KOPT-K1 (cell line): ENCODE results near the gene OR2T35.
"Not testable (repeated sequence)": the region's sequence is repeated elsewhere in the genome, so short reads cannot be mapped to it uniquely, and the experiment has no call there.

ENCODE experiments used
- H3K27ac ChIP-seq: fragments of 200-600 bp; sonication (generic); 2 replicates; pipeline ENCODE4 v1.5.1; 2016; ENCODE audit warnings: antibody characterized with exemption, mild to moderate bottlenecking, low read depth, low read length; ENCODE audit not compliant: poor library complexity, severe bottlenecking
- H3K36me3 ChIP-seq: fragments of 200-600 bp; sonication (generic); 2 replicates; pipeline ENCODE4 v1.5.1; 2017; ENCODE audit warnings: antibody characterized with exemption, mild to moderate bottlenecking, low read length, moderate library complexity; ENCODE audit not compliant: insufficient read depth
- H3K9me3 ChIP-seq: fragments of 200-600 bp; sonication (generic); 2 replicates; pipeline ENCODE4 v1.5.1; 2017; ENCODE audit warnings: antibody characterized with exemption, low read length, mild to moderate bottlenecking; ENCODE audit not compliant: insufficient read depth, poor library complexity, severe bottlenecking

OR2T35 gene

GRCh38 chr1:248636612-248637011 lies 8.5 kb downstream of the OR2T35 start:
- H3K27ac ChIP-seq, H3K36me3 ChIP-seq, H3K9me3 ChIP-seq: not testable (repeated sequence)

GRCh38 chr1:248634991-248635390 lies 10.1 kb downstream of the OR2T35 start, which contains the start of gene OR2T11:
OR2T11 (minus strand) TSS chr1:248635091; CDS start chr1:248627128, 7,963 bp downstream.
- H3K27ac ChIP-seq, H3K36me3 ChIP-seq, H3K9me3 ChIP-seq: not testable (repeated sequence)

GRCh38 chr1:248631354-248632008 lies 13.6 kb downstream of the OR2T35 start:
- Histone ChIP-seq H3K36me3 (no peaks in the 10 kb centered on the region), H3K9me3 (no peaks in the 10 kb centered on the region)

GRCh38 chr1:248630551-248630950 lies 14.5 kb downstream of the OR2T35 start:
- Histone ChIP-seq H3K36me3 (no peaks in the 10 kb centered on the region), H3K9me3 (no peaks in the 10 kb centered on the region), H3K27ac (no peak overlapping the region)

More at GRCh38 chr1:248631354-248632008, 13.6 kb downstream of the OR2T35 start:
- H3K27ac ChIP-seq: no peak overlapping the region

GRCh38 chr1:248627971-248628844 lies 16.9 kb downstream of the OR2T35 start:
- Histone ChIP-seq H3K27ac (no peak overlapping the region), H3K36me3 (no peaks in the 10 kb centered on the region), H3K9me3 (no peaks in the 10 kb centered on the region)

- H3K36me3 ChIP-seq: no peaks in the 10 kb centered on the region
- no peaks in the 10 kb centered on the region for H3K9me3 ChIP-seq
- no peak overlapping the region for H3K27ac ChIP-seq
These were observed 19.1 kb downstream of the OR2T35 start for GRCh38 chr1:248625971-248626370.

GRCh38 chr1:248625166-248625565 lies 19.9 kb downstream of the OR2T35 start:
- H3K9me3 ChIP-seq: no peaks in the 10 kb centered on the region
- H3K36me3 ChIP-seq: no peaks in the 10 kb centered on the region
- H3K27ac ChIP-seq: no peak overlapping the region

- H3K27ac ChIP-seq: no peak overlapping the region
- H3K9me3 ChIP-seq: no peaks in the 10 kb centered on the region
- no peaks in the 10 kb centered on the region for H3K36me3 ChIP-seq
These were observed 22.5 kb downstream of the OR2T35 start for GRCh38 chr1:248622570-248623001.

GRCh38 chr1:248621770-248622169 lies 23.3 kb downstream of the OR2T35 start:
- Histone ChIP-seq H3K9me3 (no peaks in the 10 kb centered on the region), H3K36me3 (no peaks in the 10 kb centered on the region), H3K27ac (no peak overlapping the region)

- no peak overlapping the region for H3K27ac ChIP-seq
- H3K9me3 ChIP-seq: no peaks in the 10 kb centered on the region
- no peaks in the 10 kb centered on the region for H3K36me3 ChIP-seq
These were observed 26.2 kb downstream of the OR2T35 start for GRCh38 chr1:248618878-248619277.

GRCh38 chr1:248618119-248618518 lies 27.0 kb downstream of the OR2T35 start:
- no peaks in the 10 kb centered on the region for H3K9me3 ChIP-seq
- H3K36me3 ChIP-seq: no peaks in the 10 kb centered on the region
- no peak overlapping the region for H3K27ac ChIP-seq

GRCh38 chr1:248613742-248614141 lies 31.3 kb downstream of the OR2T35 start:
- Histone ChIP-seq H3K9me3 (no peaks in the 10 kb centered on the region), H3K36me3 (no peaks in the 10 kb centered on the region), H3K27ac (no peak overlapping the region)

- Histone ChIP-seq H3K27ac (no peak overlapping the region), H3K9me3 (no peaks in the 10 kb centered on the region), H3K36me3 (no peaks in the 10 kb centered on the region)
These were observed 33.1 kb downstream of the OR2T35 start for GRCh38 chr1:248611883-248612414.

- H3K9me3 ChIP-seq: no peaks in the 10 kb centered on the region
- H3K36me3 ChIP-seq: no peaks in the 10 kb centered on the region
- no peak overlapping the region for H3K27ac ChIP-seq
These were observed 34.8 kb downstream of the OR2T35 start for GRCh38 chr1:248610301-248610700.

- no peaks in the 10 kb centered on the region for H3K9me3 ChIP-seq
- no peaks in the 10 kb centered on the region for H3K36me3 ChIP-seq
- no peak overlapping the region for H3K27ac ChIP-seq
These were observed 45.7 kb downstream of the OR2T35 start for GRCh38 chr1:248599396-248599795.
